ENCODE data around the gene IL15. TPM values are rescaled to one million over a fixed set of nuclear protein-coding genes. Genes with fewer than 3 reads are reported as not detected.
"Not testable (repeated sequence)": the region's sequence is repeated elsewhere in the genome, so short reads cannot be mapped to it uniquely, and the experiment has no call there.

The IL15 gene
- 1 to 10 TPM in 1 of 2 donors, under 1 TPM in 1; 0.66 to 2.1 TPM for total RNA-seq

GRCh38 chr4:141636082-141636770 lies at the start of gene IL15:
Gene IL15, plus strand, starts transcription at chr4:141636583. Its CDS starts 82,882 bp downstream, at chr4:141719465.
- Histone ChIP-seq H3K27me3 (no peaks in the 10 kb centered on the region), H3K27ac (peak within 1 kb of the TSS; percentile 28 to 81 (median 76)), H3K9me3 (no peaks in the 10 kb centered on the region), H3K4me1 (no peaks in the 10 kb centered on the region), H3K4me3 (peak within 1 kb of the TSS; percentile 67 to 88), H3K36me3 (replicated peaks in 1 of 2; ENCODE audit: insufficient read depth in 1 of 2, low read depth in 2 of 2) (no peaks in the 10 kb centered on the region)
- ATAC-seq (peak; percentile 88), DNase-seq (peak; percentile 71 to 81 (median 76))
- intact Hi-C loops (cut with DNase I): no loop called here
- 3% methylated on average over 25 to 38 of the region's 43 CpGs for WGBS, 2 donors
- TF ChIP-seq POLR2A (IDR thresholded peaks at IDR 0.05) (peak in 2 of 3 donors; percentile 40 to 48), CTCF (IDR thresholded peaks at IDR 0.05) (no peak)

GRCh38 chr4:141587897-141588296 lies 48.5 kb upstream of the IL15 start:
- intact Hi-C loops (cut with DNase I): no loop called here
- no peak for DNase-seq
- no peak overlapping the region for H3K27ac ChIP-seq
- H3K36me3 ChIP-seq (replicated peaks in 1 of 2; ENCODE audit: insufficient read depth in 1 of 2, low read depth in 2 of 2): no peaks in the 10 kb centered on the region
- no peaks in the 10 kb centered on the region for H3K9me3 ChIP-seq
- ATAC-seq: no peak
- WGBS, 2 donors: 92 to 97% methylated on average over 1 of the region's 1 CpG
- H3K4me3 ChIP-seq: no peak overlapping the region
- H3K4me1 ChIP-seq: no peaks in the 10 kb centered on the region
- no peak for TF ChIP-seq POLR2A (IDR thresholded peaks at IDR 0.05)
- no peak for TF ChIP-seq CTCF (IDR thresholded peaks at IDR 0.05)
- no peaks in the 10 kb centered on the region for H3K27me3 ChIP-seq

GRCh38 chr4:141595531-141595930 lies 40.9 kb upstream of the IL15 start:
- no peak overlapping the region for H3K27ac ChIP-seq
- H3K4me3 ChIP-seq: no peak overlapping the region
- intact Hi-C loops (cut with DNase I): no loop called here
- no peaks in the 10 kb centered on the region for H3K4me1 ChIP-seq
- H3K36me3 ChIP-seq (replicated peaks in 1 of 2; ENCODE audit: insufficient read depth in 1 of 2, low read depth in 2 of 2): no peaks in the 10 kb centered on the region
- no peak for TF ChIP-seq POLR2A (IDR thresholded peaks at IDR 0.05)
- TF ChIP-seq CTCF (IDR thresholded peaks at IDR 0.05): no peak
- H3K27me3 ChIP-seq: no peaks in the 10 kb centered on the region
- ATAC-seq (no peak), DNase-seq (no peak)
- no peaks in the 10 kb centered on the region for H3K9me3 ChIP-seq

GRCh38 chr4:141599853-141600252 lies 36.5 kb upstream of the IL15 start:
- Histone ChIP-seq H3K9me3 (no peaks in the 10 kb centered on the region), H3K27ac (no peak overlapping the region), H3K27me3 (no peaks in the 10 kb centered on the region), H3K4me1 (no peaks in the 10 kb centered on the region), H3K4me3 (no peak overlapping the region), H3K36me3 (replicated peaks in 1 of 2; ENCODE audit: insufficient read depth in 1 of 2, low read depth in 2 of 2) (no peaks in the 10 kb centered on the region)
- 59 to 85% methylated on average over 3 of the region's 3 CpGs for WGBS, 2 donors
- no peak for ATAC-seq
- DNase-seq: no peak
- intact Hi-C loops (cut with DNase I): no loop called here
- no peak for TF ChIP-seq CTCF (IDR thresholded peaks at IDR 0.05)
- no peak for TF ChIP-seq POLR2A (IDR thresholded peaks at IDR 0.05)

GRCh38 chr4:141604683-141605082 lies 31.7 kb upstream of the IL15 start:
- H3K4me3 ChIP-seq; H3K36me3 ChIP-seq (replicated peaks in 1 of 2; ENCODE audit: insufficient read depth in 1 of 2, low read depth in 2 of 2); H3K9me3 ChIP-seq; H3K27ac ChIP-seq; DNase-seq; H3K27me3 ChIP-seq; intact Hi-C loops (cut with DNase I); H3K4me1 ChIP-seq; ATAC-seq: not testable (repeated sequence)
- WGBS, 2 donors: 74 to 86% methylated on average over 11 of the region's 11 CpGs
